ENCODE measurements around the gene SIGLEC9.

GRCh38 chr19:51166846-51167490, 42.3 kb downstream of the SIGLEC9 start:
- TF ChIP-seq CTCF (conservative IDR thresholded peaks at IDR 0.05; ENCODE audit: low read length) = no peak
- TF ChIP-seq EZH2phosphoT487 (IDR thresholded peaks at IDR 0.05; ENCODE audit: borderline replicate concordance) = no peak
